ENCODE measurements around the gene IQCH.

- TF ChIP-seq CTCF (optimal IDR thresholded peaks at IDR 0.05 in 1 of 3, IDR thresholded peaks at IDR 0.05 in 1 of 3, conservative IDR thresholded peaks at IDR 0.05 in 1 of 3; ENCODE audit: extremely low read depth in 1 of 3, insufficient read depth in 2 of 3, low read length in 3 of 3): no peak
- TF ChIP-seq EZH2 (IDR thresholded peaks at IDR 0.05; ENCODE audit: low read length): no peak
These were observed 210.8 kb downstream of the IQCH start for GRCh38 chr15:67465196-67465952.
